Muscle layer of colon (tissue), 2 donors: Measurements from ENCODE around the gene PLA2G6.

Source experiments
- H3K27ac ChIP-seq: one replicate; pipeline ENCODE4 v1.7.0; 2013; ENCODE audit warnings: low read depth, mild to moderate bottlenecking, low read length, moderate library complexity
- H3K27me3 ChIP-seq, 2 donors: one replicate each; pipeline ENCODE4 v1.7.0; 2013; ENCODE audit warnings: low read length in 2 of 2, mild to moderate bottlenecking in 2 of 2; ENCODE audit not compliant: insufficient read depth in 2 of 2, control insufficient read depth in 1 of 2
- H3K36me3 ChIP-seq: one replicate; pipeline ENCODE4 v1.7.0; 2013; ENCODE audit warnings: mild to moderate bottlenecking, low read length; ENCODE audit not compliant: insufficient read depth
- H3K4me1 ChIP-seq: one replicate; pipeline ENCODE4 v1.7.0; 2013; ENCODE audit warnings: mild to moderate bottlenecking, low read length; ENCODE audit not compliant: insufficient read depth
- H3K4me3 ChIP-seq, 2 donors: one replicate each; pipeline ENCODE4 v1.7.0; 2013; ENCODE audit warnings: low read length in 2 of 2, low read depth in 1 of 2, mild to moderate bottlenecking in 1 of 2, moderate library complexity in 1 of 2
- H3K9ac ChIP-seq: one replicate; pipeline ENCODE4 v1.7.0; 2013; ENCODE audit warnings: low read length
- H3K9me3 ChIP-seq: one replicate; pipeline ENCODE4 v1.7.0; 2013; ENCODE audit warnings: mild to moderate bottlenecking, low read length
- donor health status: abdominal sarcoma.
- donor health status: Adenocarcinoma of cecum.

Gene PLA2G6

GRCh38 chr22:38075961-38076360 is 105.7 kb downstream of the PLA2G6 start:
- Histone ChIP-seq H3K27me3 (peaks cover 0 to 11% of the 10 kb centered on the region in 2 donors), H3K4me1 (no peaks in the 10 kb centered on the region), H3K9me3 (no peaks in the 10 kb centered on the region), H3K36me3 (no peaks in the 10 kb centered on the region), H3K9ac (no peak overlapping the region), H3K27ac (no peak overlapping the region), H3K4me3 (no peak overlapping the region)

GRCh38 chr22:38075105-38075825 is 106.4 kb downstream of the PLA2G6 start:
- no peak overlapping the region for H3K9ac ChIP-seq
- no peaks in the 10 kb centered on the region for H3K9me3 ChIP-seq
- no peak overlapping the region for H3K4me3 ChIP-seq
- peaks cover 3% of the 10 kb centered on the region for H3K4me1 ChIP-seq
- peaks cover 0 to 4% of the 10 kb centered on the region in 2 donors for H3K27me3 ChIP-seq
- H3K27ac ChIP-seq, result no peak overlapping the region
- no peaks in the 10 kb centered on the region for H3K36me3 ChIP-seq

GRCh38 chr22:38074181-38075104 is 107.2 kb downstream of the PLA2G6 start:
- no peak overlapping the region for H3K27ac ChIP-seq
- H3K27me3 ChIP-seq, result no peaks in the 10 kb centered on the region
- no peaks in the 10 kb centered on the region for H3K9me3 ChIP-seq
- H3K4me1 ChIP-seq, result peaks cover 11% of the 10 kb centered on the region
- H3K4me3 ChIP-seq, result no peak overlapping the region
- H3K36me3 ChIP-seq, result no peaks in the 10 kb centered on the region
- no peak overlapping the region for H3K9ac ChIP-seq

GRCh38 chr22:38073150-38074130 is 108.2 kb downstream of the PLA2G6 start:
- no peaks in the 10 kb centered on the region for H3K27me3 ChIP-seq
- no peak overlapping the region for H3K9ac ChIP-seq
- peaks cover 20% of the 10 kb centered on the region for H3K4me1 ChIP-seq
- no peaks in the 10 kb centered on the region for H3K9me3 ChIP-seq
- H3K36me3 ChIP-seq, result no peaks in the 10 kb centered on the region
- H3K27ac ChIP-seq, result no peak overlapping the region
- H3K4me3 ChIP-seq, result no peak overlapping the region

GRCh38 chr22:38072322-38073149 is 109.1 kb downstream of the PLA2G6 start:
- Histone ChIP-seq H3K27ac (no peak overlapping the region), H3K4me1 (peaks cover 22% of the 10 kb centered on the region), H3K27me3 (no peaks in the 10 kb centered on the region), H3K36me3 (no peaks in the 10 kb centered on the region), H3K9me3 (no peaks in the 10 kb centered on the region), H3K9ac (no peak overlapping the region), H3K4me3 (no peak overlapping the region)

- H3K27me3 ChIP-seq, result no peaks in the 10 kb centered on the region
- no peak overlapping the region for H3K9ac ChIP-seq
- no peaks in the 10 kb centered on the region for H3K36me3 ChIP-seq
- no peaks in the 10 kb centered on the region for H3K9me3 ChIP-seq
- no peak overlapping the region for H3K4me3 ChIP-seq
- H3K27ac ChIP-seq, result no peak overlapping the region
- H3K4me1 ChIP-seq, result peaks cover 22% of the 10 kb centered on the region
These were observed 110.0 kb downstream of the PLA2G6 start for GRCh38 chr22:38071421-38072321.

- Histone ChIP-seq H3K27ac (peak overlapping the region; percentile 44), H3K4me1 (peaks cover 22% of the 10 kb centered on the region)
These were observed 111.2 kb downstream of the PLA2G6 start for GRCh38 chr22:38070250-38070921.

GRCh38 chr22:38069372-38070249 is 112.0 kb downstream of the PLA2G6 start:
- Histone ChIP-seq H3K36me3 (no peaks in the 10 kb centered on the region), H3K27me3 (no peaks in the 10 kb centered on the region), H3K27ac (peak overlapping the region; percentile 44), H3K9me3 (no peaks in the 10 kb centered on the region), H3K4me1 (peaks cover 22% of the 10 kb centered on the region), H3K4me3 (no peak overlapping the region), H3K9ac (no peak overlapping the region)

More at GRCh38 chr22:38070250-38070921, 111.2 kb downstream of the PLA2G6 start:
- Histone ChIP-seq H3K9me3 (no peaks in the 10 kb centered on the region), H3K36me3 (no peaks in the 10 kb centered on the region), H3K9ac (no peak overlapping the region), H3K4me3 (no peak overlapping the region), H3K27me3 (no peaks in the 10 kb centered on the region)
